ENCODE measurements around the gene NME3. TPM values are rescaled to one million over a fixed set of nuclear protein-coding genes. Genes with fewer than 3 reads are reported as not detected.

Gene NME3
- total and polyA plus RNA-seq, 9 of the 15 experiments (the other 6 are each of a cell fraction or from before 2014, with no cell fraction given), result 0.68 to 76.3 (median 11.5) TPM

DNA sequence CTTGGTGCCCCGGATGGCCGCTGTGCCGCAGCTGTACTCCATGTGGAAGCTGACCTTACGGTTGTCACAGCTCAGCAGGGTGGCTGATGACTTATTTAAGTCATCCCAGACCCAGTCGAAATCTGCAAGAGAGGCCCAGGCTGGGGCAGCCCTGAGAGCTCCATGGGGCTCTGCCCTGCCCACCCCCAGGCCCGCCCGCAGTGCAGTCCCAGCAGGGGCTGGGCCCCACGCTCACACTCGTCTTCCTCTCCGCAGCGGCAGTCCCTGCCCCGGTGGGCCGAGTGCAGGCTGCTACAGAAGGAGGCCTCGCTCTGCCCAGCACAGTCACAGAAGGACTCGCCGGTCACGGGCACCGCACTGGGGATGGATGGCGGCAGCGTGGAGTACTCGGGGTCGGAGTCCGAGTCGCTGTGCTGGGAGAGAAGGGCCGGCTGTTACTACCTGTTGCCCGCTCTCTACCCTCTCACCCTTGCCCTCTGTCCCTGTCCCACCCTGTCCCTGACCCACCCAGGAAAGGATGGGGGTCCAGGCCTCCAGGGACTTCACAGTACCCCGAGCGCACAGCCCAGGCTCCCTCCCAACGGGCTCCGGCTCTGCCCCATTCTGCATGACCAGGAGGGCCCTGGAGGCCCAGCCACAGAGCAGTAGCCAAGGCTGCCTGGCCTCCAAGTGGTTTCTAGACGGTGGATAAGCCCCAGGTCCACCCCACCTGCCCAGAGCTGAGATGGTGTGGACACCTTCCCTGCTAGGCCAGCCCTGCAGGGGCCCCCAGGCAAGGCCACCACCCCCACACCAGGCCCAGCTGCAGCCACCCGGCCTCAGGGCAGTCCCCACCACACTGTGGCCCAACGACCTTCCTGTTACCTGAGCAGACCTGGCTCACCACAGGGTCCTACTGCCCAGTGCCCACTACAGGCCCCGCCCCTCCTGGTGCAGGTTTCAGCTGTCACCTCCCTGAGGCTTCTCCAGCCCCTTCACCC, 7.1 kb upstream of the NME3 start (continued):
- TF ChIP-seq, protein P1, sequence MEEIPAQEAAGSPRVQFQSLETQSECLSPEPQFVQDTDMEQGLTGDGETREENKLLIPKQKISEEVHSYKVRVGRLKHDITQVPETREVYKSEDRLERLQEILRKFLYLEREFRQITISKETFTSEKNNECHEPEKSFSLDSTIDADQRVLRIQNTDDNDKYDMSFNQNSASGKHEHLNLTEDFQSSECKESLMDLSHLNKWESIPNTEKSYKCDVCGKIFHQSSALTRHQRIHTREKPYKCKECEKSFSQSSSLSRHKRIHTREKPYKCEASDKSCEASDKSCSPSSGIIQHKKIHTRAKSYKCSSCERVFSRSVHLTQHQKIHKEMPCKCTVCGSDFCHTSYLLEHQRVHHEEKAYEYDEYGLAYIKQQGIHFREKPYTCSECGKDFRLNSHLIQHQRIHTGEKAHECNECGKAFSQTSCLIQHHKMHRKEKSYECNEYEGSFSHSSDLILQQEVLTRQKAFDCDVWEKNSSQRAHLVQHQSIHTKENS (CRISPR knock-in tag; IDR thresholded peaks at IDR 0.05), result no peak
- no peak for TF ChIP-seq SRSF3 (IDR thresholded peaks at IDR 0.05; ENCODE audit: insufficient read depth, low read length)
- TF ChIP-seq ZNF232 (CRISPR knock-in tag; IDR thresholded peaks at IDR 0.05), result no peak
- peak; percentile 15 for TF ChIP-seq PCBP1 (IDR thresholded peaks at IDR 0.05; ENCODE audit: low read depth, low read length, poor library complexity, severe bottlenecking)

DNA sequence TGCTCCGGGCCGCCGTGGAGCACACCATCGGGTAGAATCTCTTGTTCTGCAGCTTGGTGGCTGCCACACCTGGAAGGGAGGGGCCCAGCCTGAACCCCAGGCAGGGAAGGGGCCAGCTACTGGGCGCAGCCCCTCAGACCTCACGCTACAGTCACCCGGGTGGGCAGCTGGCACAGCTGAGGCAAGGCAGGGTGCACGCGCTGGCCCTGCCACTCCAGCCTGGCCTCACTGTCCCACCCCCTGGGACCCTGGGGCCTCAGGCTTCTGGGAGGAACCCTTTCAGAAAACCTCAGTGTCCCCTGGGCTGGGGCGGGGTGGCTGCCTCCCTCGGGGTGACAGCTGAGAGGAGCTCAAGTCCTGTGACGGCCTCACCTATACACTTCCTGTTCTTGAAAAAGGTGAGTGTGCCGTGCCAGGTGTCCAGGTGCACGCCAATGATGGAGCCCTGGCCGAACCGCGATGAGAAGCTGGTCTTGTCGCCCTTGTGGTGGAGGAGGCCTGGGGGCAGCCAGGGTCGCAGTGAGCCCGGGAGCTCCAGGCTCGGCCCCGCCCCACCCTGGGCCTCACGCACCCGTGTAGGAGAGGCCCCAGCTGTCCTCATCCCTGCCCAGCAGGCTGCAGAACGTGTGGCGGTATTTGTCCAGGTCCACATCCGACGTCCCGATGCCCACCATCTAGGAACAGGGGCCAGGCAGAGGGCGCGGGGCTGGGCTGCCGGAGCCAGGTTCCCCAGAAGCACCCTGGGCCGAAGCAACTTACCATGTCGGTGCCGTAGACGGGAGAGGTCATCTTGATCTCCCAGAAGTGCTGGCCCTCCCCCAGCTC, 6.2 kb upstream of the NME3 start:
- ChIA-PET POLR2A (interaction anchor here (0.5 to 1.4 kb wide), 8 partner anchors 15 to 1344 kb away, joined by 3 to 8 read pairs (median 3); partner anchors contain the start of genes ECI1, MSRB1 and RPS2), CTCF (ENCODE audit: low intra/inter-chr PET ratio) (no interaction called here)
- no peak overlapping the region for H2AFZ ChIP-seq (ENCODE audit: low read depth, low read length)
- H4K20me1 ChIP-seq (replicated peaks; ENCODE audit: control insufficient read depth, insufficient read depth, low read length), result peaks cover 3% of the 10 kb centered on the region; the same call in 1 of the 2 replicates
- H3K79me2 ChIP-seq (ENCODE audit: control insufficient read depth, insufficient read depth, low read length), result peaks cover 33% of the 10 kb centered on the region
- no peaks in the 10 kb centered on the region for H3K27me3 ChIP-seq (ENCODE audit: control insufficient read depth in 2 of 2, insufficient read depth in 2 of 2, low read length in 2 of 2)
- no peak for FAIRE-seq
- no peak overlapping the region for H3K4me3 ChIP-seq
- peaks cover 52% of the 10 kb centered on the region; the same call in 2 of the 3 replicates for H3K36me3 ChIP-seq (ENCODE audit: control insufficient read depth, insufficient read depth, low read length)
- H3K9me1 ChIP-seq (ENCODE audit: control insufficient read depth, insufficient read depth, low read length), result peaks cover 2% of the 10 kb centered on the region
- no peak overlapping the region for H3K4me2 ChIP-seq (ENCODE audit: insufficient read depth, low read length)
- in situ Hi-C loops (cut with MboI) (no loop called here), intact Hi-C loops (cut with micrococcal nuclease) (no loop called here)
- no peaks in the 10 kb centered on the region for H3K9me3 ChIP-seq (replicated peaks; ENCODE audit: control insufficient read depth, insufficient read depth, low read depth, low read length)
- BruUV-seq (replicated peaks), result no TSS peak
- peak overlapping the region in 1 of 2 experiments; percentile 81; a peak in 2 of 4 replicates for H3K9ac ChIP-seq (ENCODE audit: insufficient read depth in 1 of 2, low read depth in 2 of 2, low read length in 2 of 2)
- no peak for DNase-seq (ENCODE audit: extremely low read depth in 1 of 4, low spot score in 3 of 4)
- WGBS (ENCODE audit: insufficient coverage, low coverage, missing lambda C conversion rate), result 75% methylated on average over 21 of the region's 36 CpGs
- H3K27ac ChIP-seq (ENCODE audit: extremely low read depth, low read depth, low read length), result no peak overlapping the region
- no peak for ATAC-seq
- H3K4me1 ChIP-seq (replicated peaks in 1 of 2; ENCODE audit: control insufficient read depth in 2 of 2, insufficient read depth in 2 of 2, low read length in 2 of 2), result peaks cover 9 to 91% of the 10 kb centered on the region in 2 experiments; a peak in 4 of 5 replicates
- TF ChIP-seq NCOR1 (IDR thresholded peaks at IDR 0.05) (no peak), SAFB2 (IDR thresholded peaks at IDR 0.05; ENCODE audit: borderline replicate concordance, low read depth, low read length, severe bottlenecking) (no peak), ZNF263 (CRISPR knock-in tag; IDR thresholded peaks at IDR 0.05; ENCODE audit: borderline replicate concordance) (no peak), ATF1 (CRISPR knock-in tag; IDR thresholded peaks at IDR 0.05) (no peak), ATF1 (tag; IDR thresholded peaks at IDR 0.05) (no peak), DNMT1 (IDR thresholded peaks at IDR 0.05) (no peak), BCOR (IDR thresholded peaks at IDR 0.05) (no peak)
- TF ChIP-seq, protein P2, sequence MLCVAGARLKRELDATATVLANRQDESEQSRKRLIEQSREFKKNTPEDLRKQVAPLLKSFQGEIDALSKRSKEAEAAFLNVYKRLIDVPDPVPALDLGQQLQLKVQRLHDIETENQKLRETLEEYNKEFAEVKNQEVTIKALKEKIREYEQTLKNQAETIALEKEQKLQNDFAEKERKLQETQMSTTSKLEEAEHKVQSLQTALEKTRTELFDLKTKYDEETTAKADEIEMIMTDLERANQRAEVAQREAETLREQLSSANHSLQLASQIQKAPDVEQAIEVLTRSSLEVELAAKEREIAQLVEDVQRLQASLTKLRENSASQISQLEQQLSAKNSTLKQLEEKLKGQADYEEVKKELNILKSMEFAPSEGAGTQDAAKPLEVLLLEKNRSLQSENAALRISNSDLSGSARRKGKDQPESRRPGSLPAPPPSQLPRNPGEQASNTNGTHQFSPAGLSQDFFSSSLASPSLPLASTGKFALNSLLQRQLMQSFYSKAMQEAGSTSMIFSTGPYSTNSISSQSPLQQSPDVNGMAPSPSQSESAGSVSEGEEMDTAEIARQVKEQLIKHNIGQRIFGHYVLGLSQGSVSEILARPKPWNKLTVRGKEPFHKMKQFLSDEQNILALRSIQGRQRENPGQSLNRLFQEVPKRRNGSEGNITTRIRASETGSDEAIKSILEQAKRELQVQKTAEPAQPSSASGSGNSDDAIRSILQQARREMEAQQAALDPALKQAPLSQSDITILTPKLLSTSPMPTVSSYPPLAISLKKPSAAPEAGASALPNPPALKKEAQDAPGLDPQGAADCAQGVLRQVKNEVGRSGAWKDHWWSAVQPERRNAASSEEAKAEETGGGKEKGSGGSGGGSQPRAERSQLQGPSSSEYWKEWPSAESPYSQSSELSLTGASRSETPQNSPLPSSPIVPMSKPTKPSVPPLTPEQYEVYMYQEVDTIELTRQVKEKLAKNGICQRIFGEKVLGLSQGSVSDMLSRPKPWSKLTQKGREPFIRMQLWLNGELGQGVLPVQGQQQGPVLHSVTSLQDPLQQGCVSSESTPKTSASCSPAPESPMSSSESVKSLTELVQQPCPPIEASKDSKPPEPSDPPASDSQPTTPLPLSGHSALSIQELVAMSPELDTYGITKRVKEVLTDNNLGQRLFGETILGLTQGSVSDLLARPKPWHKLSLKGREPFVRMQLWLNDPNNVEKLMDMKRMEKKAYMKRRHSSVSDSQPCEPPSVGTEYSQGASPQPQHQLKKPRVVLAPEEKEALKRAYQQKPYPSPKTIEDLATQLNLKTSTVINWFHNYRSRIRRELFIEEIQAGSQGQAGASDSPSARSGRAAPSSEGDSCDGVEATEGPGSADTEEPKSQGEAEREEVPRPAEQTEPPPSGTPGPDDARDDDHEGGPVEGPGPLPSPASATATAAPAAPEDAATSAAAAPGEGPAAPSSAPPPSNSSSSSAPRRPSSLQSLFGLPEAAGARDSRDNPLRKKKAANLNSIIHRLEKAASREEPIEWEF (CRISPR knock-in tag; IDR thresholded peaks at IDR 0.05), result no peak
